Measurements from ENCODE around the gene F13B. TPM values are rescaled to one million over a fixed set of nuclear protein-coding genes. Genes with fewer than 3 reads are reported as not detected.

The F13B gene
- total RNA-seq, 2 experiments from 2014 or later: not detected

DNA sequence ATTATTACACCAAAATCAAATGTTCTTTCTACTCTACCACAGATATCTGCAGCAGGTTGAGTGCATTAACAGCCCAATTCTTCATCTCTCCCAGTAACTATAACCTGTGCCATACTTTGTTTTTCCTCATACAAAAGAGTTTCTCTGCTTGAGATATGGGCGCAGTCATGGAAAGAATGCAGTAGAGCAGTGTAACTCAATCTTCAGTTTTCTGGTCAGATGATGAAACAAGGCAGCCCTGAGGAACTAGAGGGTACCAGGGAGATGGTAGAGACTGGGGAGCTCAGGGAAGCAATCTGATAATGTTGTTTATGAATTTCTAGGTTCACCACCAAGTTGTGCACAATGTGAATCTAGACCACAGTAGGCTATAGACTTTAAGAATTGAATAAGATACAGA lies 39.8 kb upstream of the F13B start:
- no peak overlapping the region for H3K4me2 ChIP-seq (ENCODE audit: low read length)
- H3K9me2 ChIP-seq (ENCODE audit: insufficient read depth, low read length): no peaks in the 10 kb centered on the region
- H3K4me3 ChIP-seq (ENCODE audit: low read depth, low read length, poor library complexity, severe bottlenecking): no peak overlapping the region
- H3K27ac ChIP-seq (ENCODE audit: low read depth, low read length, poor library complexity, severe bottlenecking): no peak overlapping the region
- no peak for DNase-seq (ENCODE audit: low spot score)
- BruUV-seq (replicated peaks): no TSS peak
- peaks cover 100% of the 10 kb centered on the region for H3K36me3 ChIP-seq (ENCODE audit: insufficient read depth, low read length)
- H3K79me2 ChIP-seq (ENCODE audit: insufficient read depth, low read depth, low read length): peaks cover 19% of the 10 kb centered on the region; the same call in 1 of the 2 replicates
- intact Hi-C loops (cut with micrococcal nuclease; ENCODE audit: unreplicated experiment): no loop called here
- TF ChIP-seq EZH2phosphoT487 (IDR thresholded peaks at IDR 0.05; ENCODE audit: borderline replicate concordance, low read depth, low read length): no peak
- TF ChIP-seq CTCF (conservative IDR thresholded peaks at IDR 0.05; ENCODE audit: low read length): no peak
- H4K20me1 ChIP-seq (ENCODE audit: insufficient read depth, low read length): peaks cover 7% of the 10 kb centered on the region; the same call in 1 of the 2 replicates
- no peak overlapping the region for H2AFZ ChIP-seq (ENCODE audit: low read length)
- ChIA-PET POLR2A (interaction anchor here (1.4 kb wide), 1 partner anchor 10 kb away, joined by 3 read pairs; no protein-coding TSS in a partner anchor), CTCF (ENCODE audit: unreplicated experiment) (no interaction called here)
- no peaks in the 10 kb centered on the region for H3K9me3 ChIP-seq (ENCODE audit: low read length)
- no peaks in the 10 kb centered on the region for H3K4me1 ChIP-seq (ENCODE audit: insufficient read depth, low read length, poor library complexity, severe bottlenecking)

DNA sequence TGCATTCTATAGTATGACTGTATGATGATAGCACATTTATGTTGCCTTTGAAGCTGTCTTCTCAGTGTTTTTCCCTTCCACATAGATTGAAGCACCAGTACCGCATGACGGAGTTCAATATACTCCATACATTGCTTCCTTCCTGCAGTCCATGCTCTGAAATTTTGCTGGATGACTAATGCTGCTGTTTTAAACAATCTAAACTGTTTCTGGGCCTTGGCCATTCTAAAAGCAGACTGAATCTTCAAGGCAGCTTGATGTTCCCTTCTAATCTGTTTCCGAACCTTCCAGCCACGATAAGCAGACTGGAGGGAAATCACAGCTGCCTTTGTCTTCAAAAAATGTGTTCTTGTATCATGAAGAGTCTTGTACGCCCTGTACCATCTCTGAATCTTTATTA lies 36.2 kb upstream of the F13B start:
- Histone ChIP-seq H2AFZ (ENCODE audit: low read length) (no peak overlapping the region), H3K9me2 (ENCODE audit: insufficient read depth, low read length) (no peaks in the 10 kb centered on the region), H3K27ac (ENCODE audit: low read depth, low read length, poor library complexity, severe bottlenecking) (no peak overlapping the region), H3K79me2 (ENCODE audit: insufficient read depth, low read depth, low read length) (0 out of 2 replicates have a peak, but pooled peaks cover 6% of the 10 kb centered on the region), H3K4me3 (ENCODE audit: low read depth, low read length, poor library complexity, severe bottlenecking) (no peak overlapping the region), H3K9me3 (ENCODE audit: low read length) (no peaks in the 10 kb centered on the region), H3K4me1 (ENCODE audit: insufficient read depth, low read length, poor library complexity, severe bottlenecking) (no peaks in the 10 kb centered on the region), H3K4me2 (ENCODE audit: low read length) (no peak overlapping the region), H3K36me3 (ENCODE audit: insufficient read depth, low read length) (peaks cover 85% of the 10 kb centered on the region), H4K20me1 (ENCODE audit: insufficient read depth, low read length) (0 out of 2 replicates have a peak, but pooled peaks cover 7% of the 10 kb centered on the region)
- DNase-seq (ENCODE audit: low spot score): no peak
- TF ChIP-seq CTCF (conservative IDR thresholded peaks at IDR 0.05; ENCODE audit: low read length) (no peak), EZH2phosphoT487 (IDR thresholded peaks at IDR 0.05; ENCODE audit: borderline replicate concordance, low read depth, low read length) (no peak)
- CTCF ChIA-PET (ENCODE audit: unreplicated experiment): no interaction called here
- no TSS peak for BruUV-seq (replicated peaks)
- POLR2A ChIA-PET: interaction anchor here (1.5 to 2.1 kb wide), 3 partner anchors 13 to 34 kb away, joined by 4 to 5 read pairs (median 4); no protein-coding TSS in a partner anchor
- intact Hi-C loops (cut with micrococcal nuclease; ENCODE audit: unreplicated experiment): no loop called here

DNA sequence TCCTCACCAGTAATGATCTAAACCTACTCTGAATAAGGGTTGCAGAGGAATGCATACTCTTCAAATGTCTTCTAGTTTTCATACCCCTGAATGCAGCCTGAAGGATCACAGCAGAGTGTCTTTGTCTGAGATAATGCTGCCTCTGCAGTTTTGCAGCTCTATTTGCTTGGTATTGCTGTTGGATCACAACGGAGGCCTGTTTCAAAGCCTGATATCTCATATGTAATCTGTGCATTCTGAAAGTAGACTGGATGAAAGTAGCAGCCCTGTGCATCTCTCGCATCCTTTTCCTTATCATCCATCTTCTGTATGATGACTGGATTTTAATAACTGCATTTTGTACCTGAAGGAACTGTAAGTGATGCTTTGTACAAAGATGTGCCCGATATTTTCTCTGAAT lies 34.9 kb upstream of the F13B start:
- H3K27ac ChIP-seq (ENCODE audit: low read depth, low read length, poor library complexity, severe bottlenecking): no peak overlapping the region
- no TSS peak for BruUV-seq (replicated peaks)
- no peaks in the 10 kb centered on the region for H3K79me2 ChIP-seq (ENCODE audit: insufficient read depth, low read depth, low read length)
- H3K4me1 ChIP-seq (ENCODE audit: insufficient read depth, low read length, poor library complexity, severe bottlenecking): no peaks in the 10 kb centered on the region
- H3K36me3 ChIP-seq (ENCODE audit: insufficient read depth, low read length): peaks cover 79% of the 10 kb centered on the region
- POLR2A ChIA-PET: interaction anchor here (0.5 to 1.0 kb wide), 3 partner anchors 8 to 15 kb away, joined by 3 to 4 read pairs (median 3); no protein-coding TSS in a partner anchor
- H3K4me3 ChIP-seq (ENCODE audit: low read depth, low read length, poor library complexity, severe bottlenecking): no peak overlapping the region
- H3K4me2 ChIP-seq (ENCODE audit: low read length): no peak overlapping the region
- no peaks in the 10 kb centered on the region for H3K9me3 ChIP-seq (ENCODE audit: low read length)
- intact Hi-C loops (cut with micrococcal nuclease; ENCODE audit: unreplicated experiment): no loop called here
- H4K20me1 ChIP-seq (ENCODE audit: insufficient read depth, low read length): 0 out of 2 replicates have a peak, but pooled peaks cover 7% of the 10 kb centered on the region
- H3K9me2 ChIP-seq (ENCODE audit: insufficient read depth, low read length): no peaks in the 10 kb centered on the region
- no peak for DNase-seq (ENCODE audit: low spot score)
- CTCF ChIA-PET (ENCODE audit: unreplicated experiment): no interaction called here
- TF ChIP-seq EZH2phosphoT487 (IDR thresholded peaks at IDR 0.05; ENCODE audit: borderline replicate concordance, low read depth, low read length) (no peak), CTCF (conservative IDR thresholded peaks at IDR 0.05; ENCODE audit: low read length) (no peak)
- no peak overlapping the region for H2AFZ ChIP-seq (ENCODE audit: low read length)

Data from OCI-LY7 (cell line).